GM10248 (cell line): ENCODE results near the gene HSD11B2.

Experiments used
- CTCF ChIA-PET: fragments of 300-600 bp; sonication (Branson Sonifier 250); formaldehyde crosslinking; extraction: SDS; loops from one replicate; lab custom pipeline; 2021; ENCODE audit warnings: antibody characterized with exemption; lab: Yijun Ruan, JAX
- POLR2A ChIA-PET: fragments of 350-650 bp; sonication (Branson Sonifier 250); formaldehyde crosslinking; extraction: SDS; loops from one replicate; lab custom pipeline; 2020; ENCODE audit warnings: antibody characterized with exemption; lab: Yijun Ruan, JAX
- DNase-seq: peaks from one replicate; pipeline ENCODE4 v3.0.0; 2012; ENCODE audit errors: extremely low spot score
- TF ChIP-seq, protein P1 (sequence below): IDR thresholded peaks from 2 replicates; pipeline ENCODE4 v1.5.1; 2012; ENCODE audit warnings: mild to moderate bottlenecking, low read depth; ENCODE audit errors: extremely low read depth, missing control alignments, control extremely low read depth

Gene HSD11B2

DNA sequence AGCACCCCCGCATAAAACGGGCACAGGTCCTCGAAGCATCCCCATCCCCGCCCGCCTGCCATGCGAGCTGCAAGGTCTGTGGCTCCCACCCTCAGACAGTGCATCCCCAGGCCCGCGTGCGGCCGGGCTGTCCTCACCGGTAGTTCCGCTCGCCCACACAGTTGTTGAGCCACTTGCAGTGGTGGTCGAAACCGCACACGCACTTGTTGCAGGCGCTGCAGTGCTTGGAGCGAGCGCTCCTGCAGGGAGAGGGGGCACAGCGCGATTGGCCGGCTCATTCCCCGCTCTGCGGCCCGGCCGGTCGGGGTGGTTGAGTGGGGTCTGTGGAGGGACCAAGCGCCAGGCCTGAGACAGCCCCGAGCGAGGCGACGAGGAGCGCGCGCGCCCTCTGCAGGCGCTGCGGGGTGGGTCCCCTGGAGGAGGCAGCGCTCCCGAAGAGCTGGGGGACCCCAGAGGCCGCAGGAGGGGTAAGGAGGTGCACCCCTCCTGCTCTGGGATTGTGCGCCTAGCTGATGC is 31.6 kb upstream of the HSD11B2 start:
- CTCF ChIA-PET: interaction anchor here (0.6 to 4.8 kb wide), 32 partner anchors 8 to 371 kb away, joined by 3 to 29 read pairs (median 5); partner anchors contain the start of genes FHOD1, PLEKHG4, TMEM208 and ZDHHC1
- POLR2A ChIA-PET: no interaction called here
- DNase-seq: peak; percentile 85
- TF ChIP-seq, protein P1, sequence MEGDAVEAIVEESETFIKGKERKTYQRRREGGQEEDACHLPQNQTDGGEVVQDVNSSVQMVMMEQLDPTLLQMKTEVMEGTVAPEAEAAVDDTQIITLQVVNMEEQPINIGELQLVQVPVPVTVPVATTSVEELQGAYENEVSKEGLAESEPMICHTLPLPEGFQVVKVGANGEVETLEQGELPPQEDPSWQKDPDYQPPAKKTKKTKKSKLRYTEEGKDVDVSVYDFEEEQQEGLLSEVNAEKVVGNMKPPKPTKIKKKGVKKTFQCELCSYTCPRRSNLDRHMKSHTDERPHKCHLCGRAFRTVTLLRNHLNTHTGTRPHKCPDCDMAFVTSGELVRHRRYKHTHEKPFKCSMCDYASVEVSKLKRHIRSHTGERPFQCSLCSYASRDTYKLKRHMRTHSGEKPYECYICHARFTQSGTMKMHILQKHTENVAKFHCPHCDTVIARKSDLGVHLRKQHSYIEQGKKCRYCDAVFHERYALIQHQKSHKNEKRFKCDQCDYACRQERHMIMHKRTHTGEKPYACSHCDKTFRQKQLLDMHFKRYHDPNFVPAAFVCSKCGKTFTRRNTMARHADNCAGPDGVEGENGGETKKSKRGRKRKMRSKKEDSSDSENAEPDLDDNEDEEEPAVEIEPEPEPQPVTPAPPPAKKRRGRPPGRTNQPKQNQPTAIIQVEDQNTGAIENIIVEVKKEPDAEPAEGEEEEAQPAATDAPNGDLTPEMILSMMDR: peak; percentile 70

DNA sequence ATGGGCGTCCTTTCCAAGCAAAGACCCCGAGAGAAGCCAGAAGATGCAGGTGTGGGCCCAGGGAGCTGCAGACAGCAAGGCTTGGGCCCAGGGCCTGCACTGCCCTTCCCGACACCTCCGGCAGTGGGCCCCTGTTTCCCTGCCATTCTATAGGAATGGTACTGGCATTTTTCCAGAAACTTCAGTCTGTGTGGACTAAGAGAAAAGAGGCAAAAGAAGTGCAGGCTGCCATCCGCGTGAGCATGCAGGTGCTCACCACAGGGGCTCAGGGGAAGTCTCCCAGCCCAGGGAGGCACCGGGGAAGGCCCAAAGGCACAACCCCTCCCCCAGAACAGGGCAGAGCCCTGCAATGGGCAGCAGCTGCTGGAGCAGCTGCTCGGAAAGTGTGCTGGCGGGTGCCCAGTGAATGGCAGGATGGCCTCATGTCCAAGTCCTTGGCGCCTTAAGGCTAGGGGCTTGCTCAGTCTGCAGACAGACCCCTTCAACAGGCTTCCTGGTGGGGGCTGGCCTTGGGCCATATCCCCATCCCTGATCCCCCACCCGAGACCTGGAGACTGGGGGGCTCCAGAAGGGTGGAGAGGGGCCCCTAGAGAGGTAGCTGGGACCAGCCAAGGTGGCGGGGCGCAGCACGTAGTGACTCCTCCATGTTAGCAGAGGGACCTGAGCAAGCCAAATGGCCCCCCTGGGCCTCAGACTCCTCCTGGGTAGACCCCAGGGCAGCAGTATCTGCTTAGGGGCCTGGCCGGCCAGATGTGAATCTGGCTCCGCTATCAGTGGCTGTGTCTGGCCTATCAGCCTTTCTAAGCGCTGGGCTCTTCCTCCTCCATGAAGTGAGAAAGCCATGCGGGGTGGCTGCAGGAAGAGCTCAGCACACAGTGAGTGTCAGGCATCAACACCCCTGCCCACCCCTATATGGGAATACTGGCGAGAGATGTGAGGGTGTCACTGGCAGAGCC is 30.9 kb upstream of the HSD11B2 start:
- DNase-seq: peak; percentile 22
- ChIA-PET CTCF (interaction anchor here (0.6 to 4.8 kb wide), 32 partner anchors 8 to 372 kb away, joined by 3 to 29 read pairs (median 6); partner anchors contain the start of genes FHOD1, PLEKHG4, TMEM208 and ZDHHC1), POLR2A (no interaction called here)
- TF ChIP-seq, protein P1: no peak

DNA sequence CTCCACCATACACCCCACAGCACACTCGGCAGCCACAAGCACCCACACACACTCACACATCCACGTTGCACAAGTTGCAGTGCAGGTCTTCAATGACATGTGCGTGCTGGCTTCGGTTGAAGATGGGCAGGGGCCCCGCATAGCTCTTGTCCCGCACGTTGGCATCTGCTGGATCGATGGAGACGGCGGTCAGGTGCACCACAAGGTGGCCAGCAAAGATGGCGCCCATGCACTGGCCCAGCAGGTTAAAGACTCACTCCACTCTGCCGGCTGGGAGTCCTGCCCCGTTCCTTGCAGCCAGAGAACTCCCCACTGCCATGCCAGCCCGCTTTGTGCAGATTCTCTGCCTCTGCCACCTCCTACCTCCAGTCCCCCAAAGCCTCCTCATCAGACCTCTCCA is 30.0 kb upstream of the HSD11B2 start:
- DNase-seq: no peak
- TF ChIP-seq, protein P1: no peak
- ChIA-PET CTCF (interaction anchor here (1.0 to 4.8 kb wide), 8 partner anchors 10 to 383 kb away, joined by 3 to 24 read pairs (median 6); partner anchors contain the start of gene ZDHHC1), POLR2A (no interaction called here)

DNA sequence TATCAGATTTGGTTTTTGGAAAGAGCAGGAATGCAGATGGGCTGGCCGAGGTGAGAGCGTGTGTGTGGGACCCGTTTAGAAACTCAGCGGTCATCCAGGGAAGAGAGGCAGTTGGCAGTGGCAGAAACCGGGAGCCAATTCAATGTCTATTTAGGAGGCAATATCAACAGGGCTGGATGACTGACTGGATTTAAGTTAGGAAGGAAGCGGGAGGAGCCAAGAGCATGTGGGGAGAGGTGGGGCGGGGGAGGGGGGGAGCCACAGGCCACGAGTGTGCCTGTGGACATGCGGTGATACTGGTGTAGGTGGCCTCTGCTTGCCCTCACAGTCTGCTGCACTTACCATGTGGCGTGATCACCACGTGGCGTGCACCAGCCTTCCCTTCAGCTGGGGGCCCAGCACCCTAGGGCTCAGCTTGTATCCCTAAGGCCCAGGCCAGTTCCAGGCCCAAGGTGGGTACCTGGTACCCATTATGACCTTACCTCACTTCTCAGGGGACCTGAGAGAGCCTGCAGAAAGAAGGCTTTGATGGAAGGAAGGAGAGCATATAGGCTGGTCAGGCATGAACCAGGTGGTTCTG is 26.9 kb upstream of the HSD11B2 start:
- no peak for DNase-seq
- TF ChIP-seq, protein P1: no peak
- POLR2A ChIA-PET: no interaction called here
- CTCF ChIA-PET: no interaction called here

DNA sequence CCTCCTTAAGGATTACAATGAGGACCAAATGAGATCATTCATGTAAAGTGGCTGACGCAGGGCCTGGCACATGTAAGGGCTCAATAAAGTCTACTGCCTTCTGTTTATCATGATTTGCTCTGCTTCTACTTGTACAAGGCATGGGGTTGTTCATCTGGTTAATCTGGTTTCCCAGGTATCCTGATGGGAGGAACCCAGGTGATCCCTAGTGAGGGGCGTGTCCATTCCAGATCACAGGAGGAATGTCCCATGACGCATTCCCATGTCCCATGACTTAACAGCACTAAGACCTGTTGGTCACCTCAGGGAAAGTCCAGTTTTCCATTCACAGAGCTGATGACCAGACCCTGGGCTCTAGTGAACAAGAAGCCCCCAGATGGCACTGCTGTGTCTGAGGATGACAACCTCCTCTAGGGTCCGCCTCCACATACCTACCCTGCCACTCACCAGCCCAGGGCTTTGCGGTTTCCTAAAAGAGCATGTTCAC is 26.1 kb upstream of the HSD11B2 start:
- TF ChIP-seq, protein P1: no peak
- ChIA-PET POLR2A (no interaction called here), CTCF (interaction anchor here (1.8 kb wide), 1 partner anchor 61 kb away, joined by 4 read pairs; no protein-coding TSS in a partner anchor)
- no peak for DNase-seq

DNA sequence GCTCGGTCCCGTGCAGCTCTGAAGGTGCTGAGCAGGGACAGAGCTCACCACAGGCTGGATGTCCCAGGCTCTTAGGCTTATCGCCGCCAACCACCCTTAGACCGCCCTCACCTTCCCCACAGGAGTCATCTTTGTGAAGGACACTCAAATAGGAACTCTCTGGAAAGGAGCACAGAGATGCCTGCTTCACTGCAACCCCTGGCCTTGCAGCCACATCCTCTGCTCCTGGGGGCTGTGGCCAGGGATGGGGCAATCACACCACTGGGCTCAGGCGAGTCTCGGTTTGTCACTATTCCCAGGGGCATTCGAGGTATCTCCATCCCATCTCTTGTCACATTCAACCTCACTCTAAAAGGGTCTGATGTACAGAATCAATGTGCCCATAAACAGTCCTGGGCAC is 25.6 kb upstream of the HSD11B2 start:
- no peak for DNase-seq
- TF ChIP-seq, protein P1: no peak
- POLR2A ChIA-PET: no interaction called here
- CTCF ChIA-PET: interaction anchor here (1.8 kb wide), 1 partner anchor 60 kb away, joined by 4 read pairs; no protein-coding TSS in a partner anchor
